Measurements from ENCODE around the gene AFAP1L1.

Gene AFAP1L1

DNA sequence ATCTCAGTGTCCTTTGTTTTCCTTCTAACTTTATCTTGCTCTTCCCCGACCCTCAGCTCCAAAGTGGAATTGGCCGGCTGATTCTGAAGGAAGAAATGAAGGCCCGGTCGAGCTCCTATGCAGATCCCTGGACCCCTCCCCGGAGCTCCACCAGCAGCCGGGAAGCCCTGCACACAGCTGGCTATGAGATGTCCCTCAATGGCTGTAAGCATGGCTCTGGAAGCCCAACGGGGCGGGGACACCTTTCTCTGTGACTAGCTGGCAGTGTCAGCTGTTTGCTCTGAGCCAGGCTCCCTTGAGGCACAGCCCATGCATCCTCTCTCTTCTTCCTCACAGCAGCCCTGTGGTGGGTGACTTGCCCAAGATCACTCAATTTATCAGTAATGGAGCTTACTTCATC is 23.9 kb upstream of the AFAP1L1 start:
- TF ChIP-seq, protein P1, sequence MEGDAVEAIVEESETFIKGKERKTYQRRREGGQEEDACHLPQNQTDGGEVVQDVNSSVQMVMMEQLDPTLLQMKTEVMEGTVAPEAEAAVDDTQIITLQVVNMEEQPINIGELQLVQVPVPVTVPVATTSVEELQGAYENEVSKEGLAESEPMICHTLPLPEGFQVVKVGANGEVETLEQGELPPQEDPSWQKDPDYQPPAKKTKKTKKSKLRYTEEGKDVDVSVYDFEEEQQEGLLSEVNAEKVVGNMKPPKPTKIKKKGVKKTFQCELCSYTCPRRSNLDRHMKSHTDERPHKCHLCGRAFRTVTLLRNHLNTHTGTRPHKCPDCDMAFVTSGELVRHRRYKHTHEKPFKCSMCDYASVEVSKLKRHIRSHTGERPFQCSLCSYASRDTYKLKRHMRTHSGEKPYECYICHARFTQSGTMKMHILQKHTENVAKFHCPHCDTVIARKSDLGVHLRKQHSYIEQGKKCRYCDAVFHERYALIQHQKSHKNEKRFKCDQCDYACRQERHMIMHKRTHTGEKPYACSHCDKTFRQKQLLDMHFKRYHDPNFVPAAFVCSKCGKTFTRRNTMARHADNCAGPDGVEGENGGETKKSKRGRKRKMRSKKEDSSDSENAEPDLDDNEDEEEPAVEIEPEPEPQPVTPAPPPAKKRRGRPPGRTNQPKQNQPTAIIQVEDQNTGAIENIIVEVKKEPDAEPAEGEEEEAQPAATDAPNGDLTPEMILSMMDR (IDR thresholded peaks at IDR 0.05; ENCODE audit: low read depth, low read length): no peak

DNA sequence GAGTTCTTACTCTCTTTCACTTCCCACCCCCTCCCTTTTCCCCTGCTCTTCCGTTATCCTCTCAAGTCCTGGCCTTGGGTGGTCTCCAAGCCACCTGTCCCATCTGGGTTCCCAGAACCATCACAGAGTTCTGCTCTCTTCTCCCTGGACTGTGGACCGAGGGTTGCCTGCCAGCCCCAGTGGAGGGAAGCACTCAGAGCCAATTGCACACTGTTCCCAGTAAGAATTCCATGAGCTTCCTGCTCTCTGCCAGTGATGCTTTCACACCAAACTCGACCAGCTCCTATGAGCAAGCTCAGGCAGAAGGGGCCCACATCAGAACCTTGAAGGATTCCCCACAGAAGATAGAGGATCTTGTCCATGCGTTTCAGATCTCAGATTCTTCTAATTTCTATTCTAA is 20.1 kb upstream of the AFAP1L1 start:
- TF ChIP-seq, protein P1 (IDR thresholded peaks at IDR 0.05; ENCODE audit: low read depth, low read length): no peak
- no peak overlapping the region for H3K4me3 ChIP-seq (ENCODE audit: low read depth, low read length)

More for the DNA sequence above, 23.9 kb upstream of the AFAP1L1 start:
- no peak overlapping the region for H3K4me3 ChIP-seq (ENCODE audit: low read depth, low read length)

- no peak overlapping the region for H3K4me3 ChIP-seq (ENCODE audit: low read depth, low read length)
- TF ChIP-seq, protein P1 (IDR thresholded peaks at IDR 0.05; ENCODE audit: low read depth, low read length): no peak
Observed at GRCh38 chr5:149254506-149254905, 17.2 kb upstream of the AFAP1L1 start.

DNA sequence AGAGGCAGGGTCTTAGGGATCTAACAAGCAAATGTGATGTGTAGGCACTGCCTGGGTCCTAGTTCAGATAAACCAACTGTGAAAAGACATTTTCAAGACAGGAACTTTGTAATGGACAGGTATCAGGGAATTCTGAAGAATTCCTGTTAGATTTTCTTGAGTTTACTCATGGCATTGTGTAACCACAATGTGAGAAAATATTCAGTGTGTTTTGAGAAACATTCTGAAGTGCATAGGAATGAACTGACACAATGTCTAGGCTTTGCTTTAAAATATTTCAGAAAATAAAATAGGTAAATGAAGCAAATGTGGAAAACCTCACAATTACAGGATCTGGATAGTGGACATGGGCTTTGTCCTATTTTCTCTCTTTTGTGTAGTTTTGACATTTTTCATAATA is 15.2 kb upstream of the AFAP1L1 start:
- TF ChIP-seq, protein P1 (IDR thresholded peaks at IDR 0.05; ENCODE audit: low read depth, low read length): no peak
- H3K4me3 ChIP-seq (ENCODE audit: low read depth, low read length): no peak overlapping the region

GRCh38 chr5:149257131-149257530 is 14.5 kb upstream of the AFAP1L1 start:
- no peak overlapping the region for H3K4me3 ChIP-seq (ENCODE audit: low read depth, low read length)
- TF ChIP-seq, protein P1 (IDR thresholded peaks at IDR 0.05; ENCODE audit: low read depth, low read length): no peak

GRCh38 chr5:149257889-149258705 is 13.6 kb upstream of the AFAP1L1 start:
- TF ChIP-seq, protein P1 (IDR thresholded peaks at IDR 0.05; ENCODE audit: low read depth, low read length): no peak

GRCh38 chr5:149260761-149261160 is 10.9 kb upstream of the AFAP1L1 start:
- TF ChIP-seq, protein P1 (IDR thresholded peaks at IDR 0.05; ENCODE audit: low read depth, low read length): no peak
- no peak overlapping the region for H3K4me3 ChIP-seq (ENCODE audit: low read depth, low read length)

More at GRCh38 chr5:149257889-149258705, 13.6 kb upstream of the AFAP1L1 start:
- H3K4me3 ChIP-seq (ENCODE audit: low read depth, low read length): no peak overlapping the region
